MCF 10A (cell line): ENCODE data around the gene RBP5. TPM values are rescaled to one million over a fixed set of nuclear protein-coding genes. Genes with fewer than 3 reads are reported as not detected.

Experiments
- BruUV-seq: library from RNA; stranded (reverse); fragments of 400-500 nt; replicated peaks from 2 replicates; lab custom pipeline; 2021; lab: Mats Ljungman, UMichigan
- CTCF ChIA-PET: fragments of 300-600 bp; sonication (Branson Sonifier 250); formaldehyde crosslinking; extraction: SDS; loops from one replicate; lab custom pipeline; 2021; ENCODE audit warnings: antibody characterized with exemption, inconsistent platforms; lab: Yijun Ruan, JAX
- POLR2A ChIA-PET: fragments of 300-600, 350-650 bp; sonication (Branson Sonifier 250); formaldehyde crosslinking; extraction: SDS; loops from one replicate; lab custom pipeline; 2020; ENCODE audit warnings: antibody characterized with exemption, inconsistent platforms; lab: Yijun Ruan, JAX
- DNase-seq: peaks from one replicate; pipeline ENCODE4 v3.0.0-alpha.2; 2018; ENCODE audit not compliant: unreplicated experiment
- H3K27ac Mint-ChIP-seq: one replicate; pipeline ENCODE4 v1.8.0; 2022; ENCODE audit warnings: mild to moderate bottlenecking, low read depth, mixed read lengths; ENCODE audit not compliant: unreplicated experiment
- H3K27me3 Mint-ChIP-seq: one replicate; pipeline ENCODE4 v1.8.0; 2022; ENCODE audit warnings: mixed read lengths; ENCODE audit not compliant: insufficient read depth, unreplicated experiment
- H3K36me3 Mint-ChIP-seq: one replicate; pipeline ENCODE4 v1.8.0; 2022; ENCODE audit warnings: mild to moderate bottlenecking, moderate library complexity, mixed read lengths; ENCODE audit not compliant: insufficient read depth, unreplicated experiment
- H3K4me1 Mint-ChIP-seq: one replicate; pipeline ENCODE4 v1.8.0; 2022; ENCODE audit warnings: mixed read lengths; ENCODE audit not compliant: insufficient read depth, unreplicated experiment
- H3K4me3 Mint-ChIP-seq: one replicate; pipeline ENCODE4 v1.8.0; 2022; ENCODE audit warnings: mild to moderate bottlenecking, moderate library complexity, mixed read lengths; ENCODE audit not compliant: unreplicated experiment
- H3K9me3 Mint-ChIP-seq: one replicate; pipeline ENCODE4 v1.8.0; 2022; ENCODE audit warnings: mixed read lengths; ENCODE audit not compliant: unreplicated experiment
- CTCF ChIP-seq: fragments of 200-600 bp; IDR thresholded peaks from one replicate; pipeline ENCODE4 v1.8.0; 2022; ENCODE audit warnings: antibody characterized with exemption, mild to moderate bottlenecking; ENCODE audit not compliant: unreplicated experiment
- intact Hi-C: fragments of 100-400 bp; cut with micrococcal nuclease; formaldehyde crosslinking; loops from 2 replicates; pipeline ENCODE4 v1.14.1; 2022
- total RNA-seq: library from RNA; stranded (reverse); gene quantifications from 2 replicates; pipeline ENCODE4 v1.2.3, GENCODE V29; 2022

Gene RBP5
- total RNA-seq, 1 experiment from 2014 or later, result not detected

GRCh38 chr12:7127916-7128626 lies 618 bp downstream of the RBP5 start:
- Mint-ChIP-seq H3K36me3 (peaks cover 17% of the 10 kb centered on the region), H3K4me3 (no peak overlapping the region), H3K27me3 (no peaks in the 10 kb centered on the region), H3K4me1 (peaks cover 17% of the 10 kb centered on the region), H3K9me3 (no peaks in the 10 kb centered on the region), H3K27ac (no peak overlapping the region)
- ChIA-PET POLR2A (interaction anchor here (0.7 kb wide), 1 partner anchor 255 kb away, joined by 3 read pairs; the partner anchor contains the start of gene SPSB2), CTCF (interaction anchor here (0.6 kb wide), 1 partner anchor 76 kb away, joined by 5 read pairs; no protein-coding TSS in a partner anchor)
- DNase-seq, result no peak
- TF ChIP-seq CTCF, result no peak
- BruUV-seq, result no TSS peak
- intact Hi-C loops, result no loop called here

- Mint-ChIP-seq H3K4me1 (peaks cover 14% of the 10 kb centered on the region), H3K27me3 (no peaks in the 10 kb centered on the region), H3K9me3 (no peaks in the 10 kb centered on the region), H3K36me3 (peaks cover 13% of the 10 kb centered on the region), H3K27ac (no peak overlapping the region), H3K4me3 (no peak overlapping the region)
- CTCF ChIA-PET, result interaction anchor here (0.7 to 2.9 kb wide), 10 partner anchors 13 to 372 kb away, joined by 3 to 8 read pairs (median 4); partner anchors contain the start of genes C1RL and C1S
- intact Hi-C loops, result no loop called here
- BruUV-seq, result no TSS peak
- POLR2A ChIA-PET, result interaction anchor here (1.5 kb wide), 1 partner anchor 18 kb away, joined by 4 read pairs; no protein-coding TSS in a partner anchor
- no peak for TF ChIP-seq CTCF
- no peak for DNase-seq
Observed at GRCh38 chr12:7125632-7126227, 3.0 kb downstream of the RBP5 start.

- H3K4me3 Mint-ChIP-seq, result no peak overlapping the region
- intact Hi-C loops, result no loop called here
- H3K27ac Mint-ChIP-seq, result no peak overlapping the region
- ChIA-PET POLR2A (no interaction called here), CTCF (interaction anchor here (0.6 to 2.9 kb wide), 4 partner anchors 11 to 83 kb away, joined by 3 to 8 read pairs (median 4); partner anchors contain the start of gene C1RL)
- no peaks in the 10 kb centered on the region for H3K27me3 Mint-ChIP-seq
- no TSS peak for BruUV-seq
- no peak for TF ChIP-seq CTCF
- H3K36me3 Mint-ChIP-seq, result peaks cover 7% of the 10 kb centered on the region
- no peak for DNase-seq
- no peaks in the 10 kb centered on the region for H3K9me3 Mint-ChIP-seq
- H3K4me1 Mint-ChIP-seq, result peaks cover 8% of the 10 kb centered on the region
Observed at GRCh38 chr12:7123806-7124522, 4.7 kb downstream of the RBP5 start.
